ENCODE results near the gene PCNX1.
A peak's percentile ranks its signal among the peaks of the same experiment; 100 is the strongest.
"Not testable (repeated sequence)": the region's sequence is repeated elsewhere in the genome, so short reads cannot be mapped to it uniquely, and the experiment has no call there.

PCNX1 gene

GRCh38 chr14:71050227-71050823, 143.1 kb downstream of the PCNX1 start:
- Histone ChIP-seq H3K27ac (ENCODE audit: low read depth, low read length) (peak overlapping the region; percentile 81; the same call in 1 of the 2 replicates), H3K36me3 (ENCODE audit: insufficient read depth, low read length) (peaks cover 10% of the 10 kb centered on the region; the same call in 1 of the 2 replicates), H3K4me1 (ENCODE audit: control insufficient read depth, insufficient read depth, low read length, unreplicated experiment) (peaks cover 17% of the 10 kb centered on the region)

GRCh38 chr14:71054706-71055105, 147.4 kb downstream of the PCNX1 start:
- Histone ChIP-seq H3K4me1 (ENCODE audit: control insufficient read depth, insufficient read depth, low read length, unreplicated experiment) (peaks cover 2% of the 10 kb centered on the region), H3K36me3 (ENCODE audit: insufficient read depth, low read length) (peaks cover 19% of the 10 kb centered on the region), H2AFZ (ENCODE audit: low read length, unreplicated experiment) (no peak overlapping the region), H3K27ac (ENCODE audit: low read depth, low read length) (no peak overlapping the region), H3K4me3 (ENCODE audit: low read depth, low read length) (no peak overlapping the region), H3K27me3 (ENCODE audit: insufficient read depth, low read length) (no peaks in the 10 kb centered on the region), H3K79me2 (ENCODE audit: control insufficient read depth, insufficient read depth, low read length, unreplicated experiment) (no peaks in the 10 kb centered on the region)

More at GRCh38 chr14:71050227-71050823, 143.1 kb downstream of the PCNX1 start:
- Histone ChIP-seq H3K4me3 (ENCODE audit: low read depth, low read length) (no peak overlapping the region), H3K27me3 (ENCODE audit: insufficient read depth, low read length) (no peaks in the 10 kb centered on the region), H2AFZ (ENCODE audit: low read length, unreplicated experiment) (no peak overlapping the region), H3K79me2 (ENCODE audit: control insufficient read depth, insufficient read depth, low read length, unreplicated experiment) (no peaks in the 10 kb centered on the region)

- H3K36me3 ChIP-seq (ENCODE audit: insufficient read depth, low read length), result peaks cover 32% of the 10 kb centered on the region
- H3K27ac ChIP-seq (ENCODE audit: low read depth, low read length), result no peak overlapping the region
- H2AFZ ChIP-seq (ENCODE audit: low read length, unreplicated experiment), result no peak overlapping the region
Observed at GRCh38 chr14:71056168-71056567, 148.9 kb downstream of the PCNX1 start.

GRCh38 chr14:71060274-71060673, 153.0 kb downstream of the PCNX1 start:
- Histone ChIP-seq H3K27me3 (ENCODE audit: insufficient read depth, low read length) (no peaks in the 10 kb centered on the region), H3K36me3 (ENCODE audit: insufficient read depth, low read length) (peaks cover 41% of the 10 kb centered on the region), H3K4me1 (ENCODE audit: control insufficient read depth, insufficient read depth, low read length, unreplicated experiment) (peaks cover 37% of the 10 kb centered on the region), H3K4me3 (ENCODE audit: low read depth, low read length) (no peak overlapping the region), H3K79me2 (ENCODE audit: control insufficient read depth, insufficient read depth, low read length, unreplicated experiment) (no peaks in the 10 kb centered on the region), H3K27ac (ENCODE audit: low read depth, low read length) (peak overlapping the region; percentile 48), H2AFZ (ENCODE audit: low read length, unreplicated experiment) (no peak overlapping the region)

More at GRCh38 chr14:71056168-71056567, 148.9 kb downstream of the PCNX1 start:
- no peaks in the 10 kb centered on the region for H3K27me3 ChIP-seq (ENCODE audit: insufficient read depth, low read length)
- H3K79me2 ChIP-seq (ENCODE audit: control insufficient read depth, insufficient read depth, low read length, unreplicated experiment), result no peaks in the 10 kb centered on the region
- H3K4me3 ChIP-seq (ENCODE audit: low read depth, low read length), result no peak overlapping the region
- peaks cover 9% of the 10 kb centered on the region for H3K4me1 ChIP-seq (ENCODE audit: control insufficient read depth, insufficient read depth, low read length, unreplicated experiment)

- Histone ChIP-seq H3K36me3 (ENCODE audit: insufficient read depth, low read length) (peaks cover 41% of the 10 kb centered on the region), H2AFZ (ENCODE audit: low read length, unreplicated experiment) (no peak overlapping the region), H3K27me3 (ENCODE audit: insufficient read depth, low read length) (no peaks in the 10 kb centered on the region), H3K79me2 (ENCODE audit: control insufficient read depth, insufficient read depth, low read length, unreplicated experiment) (no peaks in the 10 kb centered on the region), H3K27ac (ENCODE audit: low read depth, low read length) (peak overlapping the region; percentile 48), H3K4me3 (ENCODE audit: low read depth, low read length) (no peak overlapping the region), H3K4me1 (ENCODE audit: control insufficient read depth, insufficient read depth, low read length, unreplicated experiment) (peaks cover 37% of the 10 kb centered on the region)
Observed at GRCh38 chr14:71060825-71061455, 153.7 kb downstream of the PCNX1 start.

GRCh38 chr14:71061458-71061857, 154.2 kb downstream of the PCNX1 start:
- no peaks in the 10 kb centered on the region for H3K79me2 ChIP-seq (ENCODE audit: control insufficient read depth, insufficient read depth, low read length, unreplicated experiment)
- H3K36me3 ChIP-seq (ENCODE audit: insufficient read depth, low read length), result peaks cover 40% of the 10 kb centered on the region
- no peak overlapping the region for H3K4me3 ChIP-seq (ENCODE audit: low read depth, low read length)
- H3K27me3 ChIP-seq (ENCODE audit: insufficient read depth, low read length), result no peaks in the 10 kb centered on the region
- H3K27ac ChIP-seq (ENCODE audit: low read depth, low read length), result peak overlapping the region; percentile 51; the same call in 1 of the 2 replicates
- H3K4me1 ChIP-seq (ENCODE audit: control insufficient read depth, insufficient read depth, low read length, unreplicated experiment), result peaks cover 37% of the 10 kb centered on the region
- H2AFZ ChIP-seq (ENCODE audit: low read length, unreplicated experiment), result no peak overlapping the region

GRCh38 chr14:71062581-71063303, 155.5 kb downstream of the PCNX1 start:
- no peak overlapping the region for H2AFZ ChIP-seq (ENCODE audit: low read length, unreplicated experiment)
- H3K79me2 ChIP-seq (ENCODE audit: control insufficient read depth, insufficient read depth, low read length, unreplicated experiment), result no peaks in the 10 kb centered on the region
- peak overlapping the region; percentile 44; the same call in 1 of the 2 replicates for H3K4me3 ChIP-seq (ENCODE audit: low read depth, low read length)
- H3K36me3 ChIP-seq (ENCODE audit: insufficient read depth, low read length), result peaks cover 33% of the 10 kb centered on the region
- peak overlapping the region; percentile 84 for H3K27ac ChIP-seq (ENCODE audit: low read depth, low read length)
- peaks cover 37% of the 10 kb centered on the region for H3K4me1 ChIP-seq (ENCODE audit: control insufficient read depth, insufficient read depth, low read length, unreplicated experiment)
- no peaks in the 10 kb centered on the region for H3K27me3 ChIP-seq (ENCODE audit: insufficient read depth, low read length)

- peak overlapping the region; percentile 84 for H3K27ac ChIP-seq (ENCODE audit: low read depth, low read length)
- no peaks in the 10 kb centered on the region for H3K27me3 ChIP-seq (ENCODE audit: insufficient read depth, low read length)
- peak overlapping the region; percentile 44; the same call in 1 of the 2 replicates for H3K4me3 ChIP-seq (ENCODE audit: low read depth, low read length)
- peaks cover 37% of the 10 kb centered on the region for H3K4me1 ChIP-seq (ENCODE audit: control insufficient read depth, insufficient read depth, low read length, unreplicated experiment)
- H3K79me2 ChIP-seq (ENCODE audit: control insufficient read depth, insufficient read depth, low read length, unreplicated experiment), result no peaks in the 10 kb centered on the region
- H2AFZ ChIP-seq (ENCODE audit: low read length, unreplicated experiment), result no peak overlapping the region
- H3K36me3 ChIP-seq (ENCODE audit: insufficient read depth, low read length), result peaks cover 29% of the 10 kb centered on the region
Observed at GRCh38 chr14:71063351-71063750, 156.1 kb downstream of the PCNX1 start.

GRCh38 chr14:71064747-71065146, 157.5 kb downstream of the PCNX1 start:
- peaks cover 29% of the 10 kb centered on the region for H3K36me3 ChIP-seq (ENCODE audit: insufficient read depth, low read length)

GRCh38 chr14:71070169-71070568, 162.9 kb downstream of the PCNX1 start:
- Histone ChIP-seq H3K36me3 (ENCODE audit: insufficient read depth, low read length) (peaks cover 40% of the 10 kb centered on the region), H2AFZ (ENCODE audit: low read length, unreplicated experiment) (no peak overlapping the region), H3K27ac (ENCODE audit: low read depth, low read length) (peak overlapping the region; percentile 57), H3K4me1 (ENCODE audit: control insufficient read depth, insufficient read depth, low read length, unreplicated experiment) (peaks cover 22% of the 10 kb centered on the region), H3K4me3 (ENCODE audit: low read depth, low read length) (no peak overlapping the region), H3K27me3 (ENCODE audit: insufficient read depth, low read length) (no peaks in the 10 kb centered on the region), H3K79me2 (ENCODE audit: control insufficient read depth, insufficient read depth, low read length, unreplicated experiment) (no peaks in the 10 kb centered on the region)

More at GRCh38 chr14:71064747-71065146, 157.5 kb downstream of the PCNX1 start:
- not testable (repeated sequence) for H2AFZ ChIP-seq (ENCODE audit: low read length, unreplicated experiment); H3K27ac ChIP-seq (ENCODE audit: low read depth, low read length); H3K27me3 ChIP-seq (ENCODE audit: insufficient read depth, low read length); H3K4me3 ChIP-seq (ENCODE audit: low read depth, low read length); H3K79me2 ChIP-seq (ENCODE audit: control insufficient read depth, insufficient read depth, low read length, unreplicated experiment)
- H3K4me1 ChIP-seq (ENCODE audit: control insufficient read depth, insufficient read depth, low read length, unreplicated experiment), result peaks cover 48% of the 10 kb centered on the region
